ENCODE results near the gene GGPS1.
"Not testable (repeated sequence)": the region's sequence is repeated elsewhere in the genome, so short reads cannot be mapped to it uniquely, and the experiment has no call there.

The GGPS1 gene

GRCh38 chr1:235295902-235296350, 32.4 kb upstream of the GGPS1 start:
- Mint-ChIP-seq H3K4me3 (no peak overlapping the region), H3K36me3 (ENCODE audit: low read depth) (peaks cover 6% of the 10 kb centered on the region), H3K27me3 (no peaks in the 10 kb centered on the region), H3K27ac (peak overlapping the region; percentile 23), H3K9me3 (peaks cover 4% of the 10 kb centered on the region), H3K4me1 (ENCODE audit: low read depth) (peaks cover 72% of the 10 kb centered on the region)

GRCh38 chr1:235296729-235297128, 31.6 kb upstream of the GGPS1 start:
- peaks cover 4% of the 10 kb centered on the region for H3K9me3 Mint-ChIP-seq
- peak overlapping the region; percentile 75 for H3K27ac Mint-ChIP-seq
- H3K4me1 Mint-ChIP-seq (ENCODE audit: low read depth), result peaks cover 75% of the 10 kb centered on the region
- no peaks in the 10 kb centered on the region for H3K27me3 Mint-ChIP-seq
- peaks cover 6% of the 10 kb centered on the region for H3K36me3 Mint-ChIP-seq (ENCODE audit: low read depth)
- H3K4me3 Mint-ChIP-seq, result peak overlapping the region; percentile 39

DNA sequence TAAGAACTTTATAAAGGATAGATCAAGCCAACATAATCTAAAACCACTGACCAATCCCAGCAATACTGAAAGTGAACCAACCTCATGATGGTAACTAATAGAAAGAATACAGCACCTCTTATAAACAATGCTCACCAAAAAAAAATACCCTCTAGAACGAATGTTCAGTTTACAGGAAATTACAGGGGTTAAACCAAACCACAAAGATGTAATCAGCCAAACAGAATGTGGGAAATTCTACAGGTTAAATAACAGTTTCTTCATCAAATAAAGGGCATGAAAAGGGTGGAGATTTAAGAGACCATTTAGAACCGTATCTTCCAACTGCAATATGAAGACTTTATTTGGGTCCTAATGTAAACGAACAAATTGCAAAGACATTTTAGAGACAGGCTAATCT, 30.8 kb upstream of the GGPS1 start:
- Mint-ChIP-seq H3K27me3 (no peaks in the 10 kb centered on the region), H3K27ac (peak overlapping the region; percentile 75), H3K4me3 (peak overlapping the region; percentile 73), H3K4me1 (ENCODE audit: low read depth) (peaks cover 74% of the 10 kb centered on the region), H3K9me3 (peaks cover 4% of the 10 kb centered on the region), H3K36me3 (ENCODE audit: low read depth) (peaks cover 8% of the 10 kb centered on the region)

- H3K4me3 Mint-ChIP-seq, result peak overlapping the region; percentile 28
- peaks cover 9% of the 10 kb centered on the region for H3K36me3 Mint-ChIP-seq (ENCODE audit: low read depth)
- H3K4me1 Mint-ChIP-seq (ENCODE audit: low read depth), result peaks cover 75% of the 10 kb centered on the region
- peaks cover 4% of the 10 kb centered on the region for H3K9me3 Mint-ChIP-seq
- H3K27ac Mint-ChIP-seq, result no peak overlapping the region
- H3K27me3 Mint-ChIP-seq, result no peaks in the 10 kb centered on the region
Observed at GRCh38 chr1:235298758-235299157, 29.6 kb upstream of the GGPS1 start.

GRCh38 chr1:235299169-235299858, 29.1 kb upstream of the GGPS1 start:
- peak overlapping the region; percentile 12 for H3K27ac Mint-ChIP-seq
- H3K4me3 Mint-ChIP-seq, result no peak overlapping the region
- no peaks in the 10 kb centered on the region for H3K27me3 Mint-ChIP-seq
- H3K4me1 Mint-ChIP-seq (ENCODE audit: low read depth), result peaks cover 75% of the 10 kb centered on the region
- peaks cover 4% of the 10 kb centered on the region for H3K9me3 Mint-ChIP-seq
- peaks cover 9% of the 10 kb centered on the region for H3K36me3 Mint-ChIP-seq (ENCODE audit: low read depth)

DNA sequence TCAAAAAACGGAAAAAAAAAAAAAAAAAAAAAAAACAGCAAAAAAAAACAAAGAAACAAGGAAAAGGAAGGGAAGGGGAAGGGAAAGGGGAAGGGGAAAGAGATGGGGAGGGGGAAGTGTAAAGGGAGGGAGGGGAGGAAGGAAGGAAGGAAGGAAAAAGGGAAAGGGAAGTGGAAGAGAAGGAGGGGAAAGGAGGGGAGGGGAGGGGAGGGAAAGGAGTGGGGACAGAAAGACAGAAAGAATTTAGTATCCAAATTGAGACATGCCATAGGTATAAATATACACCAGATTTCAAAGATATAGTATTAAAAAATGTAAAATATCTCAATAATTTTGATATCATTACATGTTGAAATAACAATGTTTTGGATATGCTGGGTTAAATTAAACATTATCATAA, 26.2 kb upstream of the GGPS1 start:
- Mint-ChIP-seq H3K27me3 (no peaks in the 10 kb centered on the region), H3K4me3 (no peak overlapping the region), H3K27ac (no peak overlapping the region), H3K36me3 (ENCODE audit: low read depth) (peaks cover 9% of the 10 kb centered on the region), H3K4me1 (ENCODE audit: low read depth) (peaks cover 86% of the 10 kb centered on the region), H3K9me3 (no peaks in the 10 kb centered on the region)

DNA sequence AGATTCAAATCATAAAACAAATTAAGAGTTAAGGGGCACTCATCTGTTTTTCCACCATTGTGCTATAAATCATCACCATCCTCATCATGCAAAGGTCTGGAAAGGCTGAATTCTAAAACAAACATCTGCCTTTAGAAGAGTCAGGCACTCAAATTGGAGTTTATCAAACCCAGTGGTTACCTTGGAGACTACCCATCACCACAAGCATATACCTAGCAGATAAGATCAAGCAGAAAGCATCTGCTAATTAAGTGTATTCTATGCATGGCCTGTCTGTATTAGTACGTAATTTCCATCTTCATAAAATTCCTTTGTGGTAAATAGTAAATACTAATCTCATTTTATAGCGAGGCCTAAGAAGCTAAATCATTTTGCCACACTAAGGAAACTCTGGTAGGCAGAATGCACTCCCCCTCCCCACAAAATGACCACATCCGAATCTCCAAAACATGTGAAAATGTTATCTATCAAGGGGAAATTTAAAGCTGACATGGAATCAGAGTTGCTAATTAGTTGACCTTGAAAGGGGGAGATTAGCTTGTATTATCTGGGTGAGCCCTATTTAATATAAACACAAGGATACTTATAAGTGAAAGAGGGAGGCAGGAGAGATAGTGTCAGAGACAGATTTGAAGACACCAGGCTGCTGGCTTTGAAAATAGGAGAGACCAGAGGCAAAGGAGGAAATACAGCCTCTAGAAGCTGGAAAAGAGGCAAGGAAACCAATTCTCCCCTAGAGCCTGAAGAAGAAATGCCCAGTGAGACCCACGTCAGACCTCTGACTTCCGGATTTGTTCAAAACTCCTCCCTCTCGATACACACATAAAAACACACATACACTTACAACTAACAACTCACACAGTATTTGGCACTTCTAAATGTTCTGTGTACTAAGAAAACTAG, 23.6 kb upstream of the GGPS1 start:
- H3K4me1 Mint-ChIP-seq (ENCODE audit: low read depth), result peaks cover 67% of the 10 kb centered on the region
- H3K4me3 Mint-ChIP-seq, result peak overlapping the region; percentile 45
- H3K36me3 Mint-ChIP-seq (ENCODE audit: low read depth), result peaks cover 3% of the 10 kb centered on the region
- peak overlapping the region; percentile 84 for H3K27ac Mint-ChIP-seq
- no peaks in the 10 kb centered on the region for H3K27me3 Mint-ChIP-seq
- no peaks in the 10 kb centered on the region for H3K9me3 Mint-ChIP-seq

- Mint-ChIP-seq H3K27me3 (no peaks in the 10 kb centered on the region), H3K9me3 (no peaks in the 10 kb centered on the region), H3K4me3 (no peak overlapping the region), H3K36me3 (ENCODE audit: low read depth) (peaks cover 3% of the 10 kb centered on the region), H3K4me1 (ENCODE audit: low read depth) (peaks cover 62% of the 10 kb centered on the region), H3K27ac (peak overlapping the region; percentile 4)
Observed at GRCh38 chr1:235307158-235308124, 20.9 kb upstream of the GGPS1 start.

DNA sequence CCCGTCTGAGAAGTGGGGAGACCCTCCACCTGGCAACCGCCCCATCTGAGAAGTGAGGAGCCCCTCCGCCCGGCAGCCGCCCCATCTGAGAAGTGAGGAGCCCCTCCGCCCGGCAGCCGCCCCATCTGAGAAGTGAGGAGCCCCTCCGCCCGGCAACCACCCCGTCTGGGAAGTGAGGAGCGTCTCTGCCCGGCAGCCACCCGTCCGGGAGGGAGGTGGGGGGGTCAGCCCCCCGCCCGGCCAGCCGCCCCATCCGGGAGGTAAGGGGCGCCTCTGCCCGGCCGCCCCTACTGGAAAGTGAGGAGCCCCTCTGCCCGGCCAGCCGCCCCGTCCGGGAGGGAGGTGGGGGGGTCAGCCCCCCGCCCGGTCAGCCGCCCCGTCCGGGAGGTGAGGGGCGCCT, 19.2 kb upstream of the GGPS1 start:
- H3K36me3 Mint-ChIP-seq (ENCODE audit: low read depth); H3K4me3 Mint-ChIP-seq; H3K9me3 Mint-ChIP-seq; H3K27ac Mint-ChIP-seq; H3K27me3 Mint-ChIP-seq: not testable (repeated sequence)
- H3K4me1 Mint-ChIP-seq (ENCODE audit: low read depth), result peaks cover 62% of the 10 kb centered on the region

DNA sequence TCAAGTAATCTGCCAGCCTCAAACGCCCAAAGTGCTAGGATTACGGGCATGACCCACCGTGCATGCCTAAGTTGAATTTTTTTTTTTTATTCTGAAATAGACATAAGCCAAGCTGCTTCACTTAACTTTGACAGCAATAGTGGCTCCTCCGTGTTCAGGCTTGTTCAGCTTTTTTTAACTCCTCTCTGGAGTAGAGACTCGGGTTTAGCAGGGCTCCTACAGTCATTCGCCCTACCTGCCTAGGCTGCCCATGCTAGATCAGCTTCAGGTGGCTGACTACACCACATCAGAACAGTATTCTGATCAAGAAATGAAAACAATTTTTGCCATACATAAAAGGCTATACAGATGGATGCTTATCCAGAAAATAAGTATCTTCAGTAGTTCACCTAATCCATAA, 15.1 kb upstream of the GGPS1 start:
- Mint-ChIP-seq H3K27ac (peak overlapping the region; percentile 75), H3K4me3 (peak overlapping the region; percentile 26), H3K36me3 (ENCODE audit: low read depth) (peaks cover 7% of the 10 kb centered on the region), H3K27me3 (no peaks in the 10 kb centered on the region), H3K9me3 (no peaks in the 10 kb centered on the region), H3K4me1 (ENCODE audit: low read depth) (peaks cover 62% of the 10 kb centered on the region)

DNA sequence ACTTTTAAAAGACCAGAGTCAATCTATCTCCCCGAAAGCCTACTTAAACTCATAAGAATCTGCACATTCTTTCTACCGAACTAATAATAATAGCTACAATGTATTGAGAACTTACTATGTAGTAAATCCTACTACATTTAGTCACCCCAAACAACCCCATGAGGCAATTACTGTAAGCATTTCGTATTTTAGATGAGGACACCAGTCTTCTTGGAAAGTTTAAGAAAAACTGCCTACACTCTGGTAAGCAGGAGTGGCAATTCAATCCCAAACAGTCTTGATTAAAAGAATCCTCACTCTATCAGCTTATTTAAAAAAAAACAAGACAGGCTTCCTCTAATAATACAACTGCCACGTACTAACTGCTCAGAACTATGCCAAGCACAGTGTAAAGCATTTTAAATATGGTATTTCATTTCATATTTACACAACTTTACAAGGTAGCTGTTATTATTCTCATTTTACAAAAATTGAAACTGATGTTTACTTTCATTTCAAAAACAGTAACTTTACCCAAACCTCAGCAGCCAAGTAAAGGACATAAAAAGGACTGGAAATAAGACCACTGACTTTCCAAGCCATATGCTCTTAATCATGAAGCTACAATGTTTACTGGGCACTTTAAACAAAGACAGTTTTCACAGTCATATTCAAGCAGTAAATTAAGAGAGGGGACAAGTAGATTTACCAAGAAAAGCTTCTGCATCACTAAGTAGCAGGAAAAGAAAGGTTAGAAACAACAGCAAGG, 14.3 kb upstream of the GGPS1 start:
- Mint-ChIP-seq H3K9me3 (no peaks in the 10 kb centered on the region), H3K36me3 (ENCODE audit: low read depth) (peaks cover 16% of the 10 kb centered on the region), H3K4me3 (peak overlapping the region; percentile 4), H3K4me1 (ENCODE audit: low read depth) (peaks cover 71% of the 10 kb centered on the region), H3K27me3 (no peaks in the 10 kb centered on the region), H3K27ac (peak overlapping the region; percentile 75)

DNA sequence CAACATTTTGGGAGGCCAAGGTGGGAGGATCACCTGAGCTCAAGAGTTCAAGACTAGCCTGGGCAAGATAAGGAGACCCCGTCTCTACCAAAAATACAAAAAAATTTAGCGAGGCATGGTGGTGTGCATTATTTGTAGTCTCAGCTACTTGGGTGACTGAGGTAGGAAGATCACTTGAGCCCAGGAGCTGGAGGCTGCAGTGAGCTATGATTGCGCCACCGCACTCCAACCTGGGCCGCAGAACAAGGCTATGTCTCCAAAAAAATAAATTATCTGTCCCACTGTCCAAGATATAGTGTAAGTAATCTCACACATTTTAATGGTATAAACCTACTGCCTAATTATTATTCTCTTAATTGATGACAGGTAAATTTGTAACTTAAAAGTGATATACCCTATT, 13.2 kb upstream of the GGPS1 start:
- Mint-ChIP-seq H3K27ac (peak overlapping the region; percentile 74), H3K27me3 (no peaks in the 10 kb centered on the region), H3K9me3 (no peaks in the 10 kb centered on the region), H3K36me3 (ENCODE audit: low read depth) (peaks cover 23% of the 10 kb centered on the region), H3K4me1 (ENCODE audit: low read depth) (peaks cover 76% of the 10 kb centered on the region), H3K4me3 (no peak overlapping the region)

DNA sequence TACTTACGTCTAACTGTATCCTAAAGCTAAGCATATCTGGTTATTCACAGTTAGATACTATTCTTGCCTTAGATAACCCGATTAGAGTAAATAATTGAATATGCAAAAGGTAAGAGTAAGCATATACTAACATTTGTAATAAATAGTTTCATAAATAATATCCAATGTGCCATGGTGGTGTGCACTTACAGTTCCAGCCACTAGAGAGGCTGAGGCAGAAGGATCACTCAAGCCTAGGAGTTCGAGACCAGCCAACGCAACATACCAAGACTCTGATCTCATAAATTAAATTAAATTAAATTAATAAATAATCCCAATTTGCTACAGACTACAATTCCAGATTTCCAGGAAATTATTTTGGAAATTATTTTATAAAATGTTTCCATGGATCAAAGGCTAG, 12.6 kb upstream of the GGPS1 start:
- Mint-ChIP-seq H3K27ac (no peak overlapping the region), H3K4me1 (ENCODE audit: low read depth) (peaks cover 78% of the 10 kb centered on the region), H3K4me3 (no peak overlapping the region), H3K9me3 (no peaks in the 10 kb centered on the region), H3K36me3 (ENCODE audit: low read depth) (peaks cover 28% of the 10 kb centered on the region), H3K27me3 (no peaks in the 10 kb centered on the region)

GRCh38 chr1:235317168-235317567, 11.2 kb upstream of the GGPS1 start:
- peaks cover 43% of the 10 kb centered on the region for H3K36me3 Mint-ChIP-seq (ENCODE audit: low read depth)
- H3K4me3 Mint-ChIP-seq, result peak overlapping the region; percentile 27
- H3K27ac Mint-ChIP-seq, result peak overlapping the region; percentile 83
- H3K4me1 Mint-ChIP-seq (ENCODE audit: low read depth), result peaks cover 85% of the 10 kb centered on the region
- no peaks in the 10 kb centered on the region for H3K9me3 Mint-ChIP-seq
- H3K27me3 Mint-ChIP-seq, result no peaks in the 10 kb centered on the region

Data from stimulated activated naive CD8-positive, alpha-beta T cell treated with anti-CD3 and anti-CD28 coated beads, Interleukin-15, Interleukin-2, amounts not matched to agents 100 ng/mL and 50 ng/mL, for 24 hours (primary cell).